ENCODE measurements around the gene ACTR2. TPM values are rescaled to one million over a fixed set of nuclear protein-coding genes. Genes with fewer than 3 reads are reported as not detected.
A peak's percentile ranks its signal among the peaks of the same experiment; 100 is the strongest.

Gene ACTR2
- total and polyA plus RNA-seq, 7 experiments from 2014 or later = 180 to 435 (median 255) TPM

DNA sequence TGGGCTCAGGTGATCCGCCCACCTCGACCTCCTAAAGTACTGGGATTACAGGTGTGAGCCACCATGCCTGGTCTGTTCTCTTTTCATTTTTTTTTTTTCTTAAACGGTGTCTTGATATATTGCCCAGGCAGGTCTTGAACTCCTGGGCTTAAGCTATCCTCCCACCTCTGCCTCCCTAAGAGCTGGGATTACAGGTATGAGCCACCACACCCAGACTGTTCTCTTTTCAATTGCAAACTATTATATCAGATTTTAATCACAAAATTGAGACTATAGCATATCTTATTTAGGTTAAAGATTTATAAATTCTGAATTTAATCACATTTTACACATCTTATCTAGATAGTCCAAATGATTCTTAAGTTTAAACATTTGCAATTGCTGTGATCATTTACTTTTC lies 15.5 kb upstream of the ACTR2 start:
- ChIA-PET POLR2A (interaction anchor here (0.6 kb wide), 1 partner anchor 124 kb away, joined by 3 read pairs; no protein-coding TSS in a partner anchor), CTCF (no interaction called here)
- Mint-ChIP-seq H3K27me3 (no peaks in the 10 kb centered on the region), H3K9me3 (no peaks in the 10 kb centered on the region), H3K4me1 (peaks cover 0 to 6% (median 0%) of the 10 kb centered on the region in 7 donors), H3K4me3 (no peak overlapping the region), H3K36me3 (peaks cover 0 to 5% (median 0%) of the 10 kb centered on the region in 5 donors), H3K27ac (no peak overlapping the region)
- H3K4me3 ChIP-seq (ENCODE audit: low read length) = no peak overlapping the region
- ATAC-seq (no peak), DNase-seq (no peak)
- no peak overlapping the region for H3K27ac ChIP-seq (ENCODE audit: low read depth, low read length)
- no peaks in the 10 kb centered on the region for H3K36me3 ChIP-seq (ENCODE audit: control insufficient read depth in 2 of 3, insufficient read depth in 3 of 3, low read length in 3 of 3)
- intact Hi-C loops (cut with micrococcal nuclease) = no loop called here
- no peaks in the 10 kb centered on the region for H3K4me1 ChIP-seq (ENCODE audit: control insufficient read depth in 2 of 2, insufficient read depth in 2 of 2, low read length in 2 of 2)
- H3K9me3 ChIP-seq (ENCODE audit: control insufficient read depth in 2 of 3, low read length in 3 of 3) = no peaks in the 10 kb centered on the region
- H3K27me3 ChIP-seq (ENCODE audit: control insufficient read depth in 2 of 2, insufficient read depth in 2 of 2, low read length in 2 of 2) = no peaks in the 10 kb centered on the region

GRCh38 chr2:65212619-65213018 lies 15.0 kb upstream of the ACTR2 start:
- intact Hi-C loops (cut with micrococcal nuclease) = no loop called here
- Histone ChIP-seq H3K36me3 (ENCODE audit: control insufficient read depth in 2 of 3, insufficient read depth in 3 of 3, low read length in 3 of 3) (no peaks in the 10 kb centered on the region), H3K27me3 (ENCODE audit: control insufficient read depth in 2 of 2, insufficient read depth in 2 of 2, low read length in 2 of 2) (no peaks in the 10 kb centered on the region), H3K27ac (ENCODE audit: low read depth, low read length) (no peak overlapping the region), H3K4me3 (ENCODE audit: low read length) (no peak overlapping the region), H3K9me3 (ENCODE audit: control insufficient read depth in 2 of 3, low read length in 3 of 3) (no peaks in the 10 kb centered on the region), H3K4me1 (ENCODE audit: control insufficient read depth in 2 of 2, insufficient read depth in 2 of 2, low read length in 2 of 2) (no peaks in the 10 kb centered on the region)
- Mint-ChIP-seq H3K27me3 (no peaks in the 10 kb centered on the region), H3K36me3 (peaks cover 0 to 5% (median 0%) of the 10 kb centered on the region in 5 donors), H3K4me1 (peaks cover 0 to 6% (median 0%) of the 10 kb centered on the region in 7 donors), H3K9me3 (no peaks in the 10 kb centered on the region), H3K4me3 (no peak overlapping the region), H3K27ac (no peak overlapping the region)
- POLR2A ChIA-PET = interaction anchor here (0.8 kb wide), 1 partner anchor 703 kb away, joined by 3 read pairs; no protein-coding TSS in a partner anchor
- DNase-seq (no peak), ATAC-seq (no peak)
- CTCF ChIA-PET = no interaction called here

DNA sequence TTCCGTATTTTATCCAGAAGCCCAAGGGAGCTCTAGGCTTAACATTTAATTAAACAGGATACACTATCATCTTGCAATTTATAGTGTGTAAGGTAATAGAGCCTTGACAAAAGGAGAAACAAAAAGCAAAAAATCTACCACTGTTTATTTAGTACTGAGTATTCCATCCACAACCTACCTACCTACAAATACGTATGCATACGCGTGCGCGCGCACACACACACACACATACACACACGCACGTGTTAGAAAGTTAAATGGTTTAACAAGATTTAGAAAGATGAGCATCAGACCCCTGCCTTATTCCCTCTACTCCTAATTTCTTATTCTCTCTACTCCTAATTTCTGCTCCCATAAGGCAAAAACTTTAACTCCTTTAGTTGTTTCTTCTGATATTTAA lies 14.6 kb upstream of the ACTR2 start:
- Mint-ChIP-seq H3K27ac (no peak overlapping the region), H3K36me3 (peaks cover 0 to 6% (median 0%) of the 10 kb centered on the region in 5 donors), H3K27me3 (no peaks in the 10 kb centered on the region), H3K4me1 (peaks cover 0 to 6% (median 0%) of the 10 kb centered on the region in 7 donors), H3K9me3 (no peaks in the 10 kb centered on the region), H3K4me3 (no peak overlapping the region)
- Histone ChIP-seq H3K27ac (ENCODE audit: low read depth, low read length) (no peak overlapping the region), H3K4me1 (ENCODE audit: control insufficient read depth in 2 of 2, insufficient read depth in 2 of 2, low read length in 2 of 2) (no peaks in the 10 kb centered on the region), H3K36me3 (ENCODE audit: control insufficient read depth in 2 of 3, insufficient read depth in 3 of 3, low read length in 3 of 3) (no peaks in the 10 kb centered on the region), H3K27me3 (ENCODE audit: control insufficient read depth in 2 of 2, insufficient read depth in 2 of 2, low read length in 2 of 2) (no peaks in the 10 kb centered on the region), H3K4me3 (ENCODE audit: low read length) (no peak overlapping the region), H3K9me3 (ENCODE audit: control insufficient read depth in 2 of 3, low read length in 3 of 3) (no peaks in the 10 kb centered on the region)
- intact Hi-C loops (cut with micrococcal nuclease) = no loop called here
- ChIA-PET POLR2A (interaction anchor here (0.8 kb wide), 1 partner anchor 704 kb away, joined by 3 read pairs; no protein-coding TSS in a partner anchor), CTCF (no interaction called here)
- DNase-seq (no peak), ATAC-seq (no peak)

DNA sequence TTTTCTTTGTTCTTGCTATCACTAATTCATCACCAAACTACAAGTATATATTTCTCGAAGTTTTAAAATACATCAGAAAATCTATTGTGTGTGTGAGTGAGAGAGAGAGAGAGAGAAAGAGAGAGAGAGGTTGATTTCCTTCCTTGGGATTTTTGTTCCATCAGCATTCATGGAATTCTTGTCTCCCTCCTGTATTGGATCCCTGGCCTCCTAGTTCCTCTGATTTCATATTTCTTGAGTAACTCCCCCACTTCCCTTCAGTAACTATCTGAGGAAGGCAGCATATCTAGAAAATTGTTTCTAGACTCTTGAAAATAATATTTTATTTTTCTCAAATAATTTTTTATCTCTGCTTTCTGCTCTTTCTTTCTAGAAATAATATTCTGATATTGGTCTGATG lies 13.3 kb upstream of the ACTR2 start:
- no peak overlapping the region for H3K27ac ChIP-seq (ENCODE audit: low read depth, low read length)
- Mint-ChIP-seq H3K9me3 (no peaks in the 10 kb centered on the region), H3K27ac (no peak overlapping the region), H3K4me1 (peaks cover 0 to 6% (median 0%) of the 10 kb centered on the region in 7 donors), H3K27me3 (no peaks in the 10 kb centered on the region), H3K36me3 (peaks cover 0 to 13% (median 0%) of the 10 kb centered on the region in 5 donors), H3K4me3 (no peak overlapping the region)
- DNase-seq (no peak), ATAC-seq (no peak)
- no peaks in the 10 kb centered on the region for H3K36me3 ChIP-seq (ENCODE audit: control insufficient read depth in 2 of 3, insufficient read depth in 3 of 3, low read length in 3 of 3)
- no peaks in the 10 kb centered on the region for H3K4me1 ChIP-seq (ENCODE audit: control insufficient read depth in 2 of 2, insufficient read depth in 2 of 2, low read length in 2 of 2)
- POLR2A ChIA-PET = no interaction called here
- CTCF ChIA-PET = no interaction called here
- H3K9me3 ChIP-seq (ENCODE audit: control insufficient read depth in 2 of 3, low read length in 3 of 3) = no peaks in the 10 kb centered on the region
- no peak overlapping the region for H3K4me3 ChIP-seq (ENCODE audit: low read length)
- intact Hi-C loops (cut with micrococcal nuclease) = no loop called here
- H3K27me3 ChIP-seq (ENCODE audit: control insufficient read depth in 2 of 2, insufficient read depth in 2 of 2, low read length in 2 of 2) = no peaks in the 10 kb centered on the region

GRCh38 chr2:65214843-65215242 lies 12.8 kb upstream of the ACTR2 start:
- H3K4me1 ChIP-seq (ENCODE audit: control insufficient read depth in 2 of 2, insufficient read depth in 2 of 2, low read length in 2 of 2) = no peaks in the 10 kb centered on the region
- intact Hi-C loops (cut with micrococcal nuclease) = no loop called here
- no peaks in the 10 kb centered on the region for H3K9me3 Mint-ChIP-seq
- no peak overlapping the region for H3K27ac ChIP-seq (ENCODE audit: low read depth, low read length)
- H3K36me3 Mint-ChIP-seq = peaks cover 0 to 15% (median 0%) of the 10 kb centered on the region in 5 donors
- ATAC-seq (no peak), DNase-seq (no peak)
- no peaks in the 10 kb centered on the region for H3K27me3 Mint-ChIP-seq
- H3K4me1 Mint-ChIP-seq = peaks cover 0 to 6% (median 0%) of the 10 kb centered on the region in 7 donors
- ChIA-PET CTCF (no interaction called here), POLR2A (no interaction called here)
- H3K4me3 ChIP-seq (ENCODE audit: low read length) = no peak overlapping the region
- H3K4me3 Mint-ChIP-seq = no peak overlapping the region
- H3K9me3 ChIP-seq (ENCODE audit: control insufficient read depth in 2 of 3, low read length in 3 of 3) = no peaks in the 10 kb centered on the region
- H3K27ac Mint-ChIP-seq = no peak overlapping the region
- H3K27me3 ChIP-seq (ENCODE audit: control insufficient read depth in 2 of 2, insufficient read depth in 2 of 2, low read length in 2 of 2) = no peaks in the 10 kb centered on the region
- H3K36me3 ChIP-seq (ENCODE audit: control insufficient read depth in 2 of 3, insufficient read depth in 3 of 3, low read length in 3 of 3) = no peaks in the 10 kb centered on the region

GRCh38 chr2:65215946-65216345 lies 11.7 kb upstream of the ACTR2 start:
- ChIA-PET CTCF (interaction anchor here (0.6 kb wide), 1 partner anchor 298 kb away, joined by 3 read pairs; no protein-coding TSS in a partner anchor), POLR2A (no interaction called here)
- Mint-ChIP-seq H3K27ac (peak overlapping the region in 1 of 9 donors; percentile 2), H3K36me3 (peaks cover 0 to 15% (median 0%) of the 10 kb centered on the region in 5 donors), H3K4me3 (no peak overlapping the region), H3K9me3 (no peaks in the 10 kb centered on the region), H3K27me3 (no peaks in the 10 kb centered on the region), H3K4me1 (peaks cover 0 to 6% (median 0%) of the 10 kb centered on the region in 7 donors)
- DNase-seq = no peak
- H3K27ac ChIP-seq (ENCODE audit: low read depth, low read length) = no peak overlapping the region
- ATAC-seq = no peak
- H3K36me3 ChIP-seq (ENCODE audit: control insufficient read depth in 2 of 3, insufficient read depth in 3 of 3, low read length in 3 of 3) = no peaks in the 10 kb centered on the region
- H3K9me3 ChIP-seq (ENCODE audit: control insufficient read depth in 2 of 3, low read length in 3 of 3) = no peaks in the 10 kb centered on the region
- H3K27me3 ChIP-seq (ENCODE audit: control insufficient read depth in 2 of 2, insufficient read depth in 2 of 2, low read length in 2 of 2) = no peaks in the 10 kb centered on the region
- intact Hi-C loops (cut with micrococcal nuclease) = no loop called here
- H3K4me3 ChIP-seq (ENCODE audit: low read length) = no peak overlapping the region
- no peaks in the 10 kb centered on the region for H3K4me1 ChIP-seq (ENCODE audit: control insufficient read depth in 2 of 2, insufficient read depth in 2 of 2, low read length in 2 of 2)

- Mint-ChIP-seq H3K4me1 (peaks cover 0 to 6% (median 0%) of the 10 kb centered on the region in 7 donors), H3K4me3 (no peak overlapping the region), H3K27me3 (no peaks in the 10 kb centered on the region), H3K9me3 (no peaks in the 10 kb centered on the region), H3K27ac (no peak overlapping the region), H3K36me3 (peaks cover 0 to 15% (median 2%) of the 10 kb centered on the region in 5 donors)
- intact Hi-C loops (cut with micrococcal nuclease) = no loop called here
- POLR2A ChIA-PET = no interaction called here
- CTCF ChIA-PET = no interaction called here
- no peaks in the 10 kb centered on the region for H3K36me3 ChIP-seq (ENCODE audit: control insufficient read depth in 2 of 3, insufficient read depth in 3 of 3, low read length in 3 of 3)
- H3K27me3 ChIP-seq (ENCODE audit: control insufficient read depth in 2 of 2, insufficient read depth in 2 of 2, low read length in 2 of 2) = no peaks in the 10 kb centered on the region
- no peaks in the 10 kb centered on the region for H3K9me3 ChIP-seq (ENCODE audit: control insufficient read depth in 2 of 3, low read length in 3 of 3)
- DNase-seq (no peak), ATAC-seq (no peak)
- H3K27ac ChIP-seq (ENCODE audit: low read depth, low read length) = no peak overlapping the region
- no peak overlapping the region for H3K4me3 ChIP-seq (ENCODE audit: low read length)
- no peaks in the 10 kb centered on the region for H3K4me1 ChIP-seq (ENCODE audit: control insufficient read depth in 2 of 2, insufficient read depth in 2 of 2, low read length in 2 of 2)
Observed at GRCh38 chr2:65220432-65221131, 7.0 kb upstream of the ACTR2 start.
